Measurements from ENCODE around the gene REEP1. TPM values are rescaled to one million over a fixed set of nuclear protein-coding genes. Genes with fewer than 3 reads are reported as not detected.

REEP1 gene
- total and polyA plus RNA-seq, 2 of the 4 experiments (the other 2 are of a cell fraction) = under 0.01 to 0.03 TPM

- Histone ChIP-seq H4K91ac (ENCODE audit: insufficient read depth, low read depth, low read length) (no peak overlapping the region), H3K36me3 (ENCODE audit: control insufficient read depth, insufficient read depth, low read length) (no peaks in the 10 kb centered on the region), H3K27ac (ENCODE audit: insufficient read depth, low read length) (no peak overlapping the region), H3K27me3 (ENCODE audit: control insufficient read depth, insufficient read depth, low read length) (peaks cover 21% of the 10 kb centered on the region), H2AK5ac (ENCODE audit: low read depth, low read length) (no peak overlapping the region), H2BK5ac (ENCODE audit: low read depth, low read length, poor library complexity, severe bottlenecking) (no peak overlapping the region), H2BK120ac (ENCODE audit: low read depth, low read length) (no peak overlapping the region), H3K4me3 (ENCODE audit: insufficient read depth, low read depth, low read length) (no peak overlapping the region), H4K5ac (ENCODE audit: low read depth, low read length) (no peak overlapping the region), H3K4me2 (ENCODE audit: low read depth, low read length) (no peak overlapping the region), H2AK9ac (replicated peaks; ENCODE audit: low read depth, low read length, poor library complexity) (no peak overlapping the region), H3K56ac (ENCODE audit: extremely low read depth, insufficient read depth, low read length) (no peak overlapping the region), H3K9ac (ENCODE audit: low read depth, low read length) (no peak overlapping the region), H2BK15ac (ENCODE audit: low read depth, low read length) (no peak overlapping the region), H3K79me1 (ENCODE audit: low read depth in 1 of 2, low read length in 2 of 2) (no peaks in the 10 kb centered on the region), H3K4ac (ENCODE audit: low read depth, low read length) (no peak overlapping the region), H3K9me3 (ENCODE audit: control insufficient read depth, insufficient read depth, low read length) (no peaks in the 10 kb centered on the region), H4K8ac (ENCODE audit: low read depth in 2 of 2, low read length in 2 of 2) (no peak overlapping the region), H3K18ac (ENCODE audit: low read depth, low read length) (no peak overlapping the region), H3K23ac (ENCODE audit: low read depth, low read length) (no peak overlapping the region), H4K20me1 (ENCODE audit: insufficient read depth, low read length) (no peaks in the 10 kb centered on the region), H2BK20ac (ENCODE audit: low read depth, low read length) (no peak overlapping the region), H2AFZ (replicated peaks; ENCODE audit: low read length, poor library complexity) (no peak overlapping the region), H3K14ac (replicated peaks; ENCODE audit: low read depth, low read length) (no peak overlapping the region), H3K4me1 (ENCODE audit: control insufficient read depth, insufficient read depth, low read length) (no peaks in the 10 kb centered on the region), H3K9me1 (ENCODE audit: insufficient read depth, low read length) (no peaks in the 10 kb centered on the region)
- POLR2A ChIA-PET (ENCODE audit: unreplicated experiment) = no interaction called here
- CTCF ChIA-PET = no interaction called here
- in situ Hi-C loops (cut with MboI; ENCODE audit: low sequenced_read_pairs) = no loop called here
- no TSS peak for BruUV-seq (replicated peaks)
- TF ChIP-seq SMC3 (IDR thresholded peaks at IDR 0.05; ENCODE audit: low read depth, low read length) (0 out of 2 replicates have a peak, but pooled peaks have one; percentile 12), CTCF (conservative IDR thresholded peaks at IDR 0.05; ENCODE audit: low read depth, low read length) (0 out of 2 replicates have a peak, but pooled peaks have one; percentile 16), RAD21 (IDR thresholded peaks at IDR 0.05; ENCODE audit: low read length) (peak; percentile 11; the same call in 1 of the 2 replicates), FOS (IDR thresholded peaks at IDR 0.05; ENCODE audit: low read depth, low read length) (no peak)
- WGBS, 2 experiments (ENCODE audit: extremely low coverage in 2 of 2, insufficient read length in 1 of 2) = 18% methylated on average over 3 of the region's 11 CpGs; no CpG with 5 or more reads in 1 of the 2 experiments
- DNase-seq (no peak), ATAC-seq (ENCODE audit: low read depth) (no peak)
- intact Hi-C loops (cut with micrococcal nuclease) = no loop called here
- dilution Hi-C loops (cut with HindIII; ENCODE audit: low sequenced_read_pairs, unreplicated experiment) = no loop called here
Observed at GRCh38 chr2:86298411-86299390, 38.7 kb downstream of the REEP1 start.

Data from IMR-90 (cell line).